Calu3 (cell line): ENCODE results near the gene TMEM106A. TPM values are rescaled to one million over a fixed set of nuclear protein-coding genes. Genes with fewer than 3 reads are reported as not detected.
A peak's percentile ranks its signal among the peaks of the same experiment; 100 is the strongest.
"Not testable (repeated sequence)": the region's sequence is repeated elsewhere in the genome, so short reads cannot be mapped to it uniquely, and the experiment has no call there.

ENCODE experiments used
- BruUV-seq: library from RNA; stranded (reverse); fragments of 400-500 nt; replicated peaks from 2 replicates; lab custom pipeline; 2021; lab: Mats Ljungman, UMichigan
- CTCF ChIA-PET: fragments of 300-600 bp; sonication (Branson Sonifier 250); formaldehyde crosslinking; loops from one replicate; lab custom pipeline; 2022; ENCODE audit warnings: antibody characterized with exemption; lab: Charles Lee
- DNase-seq: peaks from one replicate; pipeline ENCODE4 v3.0.0; 2022
- H3K27ac Mint-ChIP-seq: one replicate; pipeline ENCODE4 v1.8.0; 2022; ENCODE audit warnings: mixed read lengths; ENCODE audit not compliant: unreplicated experiment
- H3K27me3 Mint-ChIP-seq: one replicate; pipeline ENCODE4 v1.8.0; 2022; ENCODE audit warnings: mixed read lengths; ENCODE audit not compliant: unreplicated experiment
- H3K36me3 Mint-ChIP-seq: one replicate; pipeline ENCODE4 v1.8.0; 2022; ENCODE audit warnings: mild to moderate bottlenecking, moderate library complexity, mixed read lengths; ENCODE audit not compliant: insufficient read depth, unreplicated experiment
- H3K4me1 Mint-ChIP-seq: one replicate; pipeline ENCODE4 v1.8.0; 2022; ENCODE audit warnings: mild to moderate bottlenecking, low read depth, mixed read lengths; ENCODE audit not compliant: unreplicated experiment
- H3K4me3 Mint-ChIP-seq: one replicate; pipeline ENCODE4 v1.8.0; 2022; ENCODE audit warnings: mild to moderate bottlenecking, low read depth, moderate library complexity, mixed read lengths; ENCODE audit not compliant: unreplicated experiment
- H3K9me3 Mint-ChIP-seq: one replicate; pipeline ENCODE4 v1.8.0; 2022; ENCODE audit warnings: low read depth, mixed read lengths; ENCODE audit not compliant: unreplicated experiment
- CTCF ChIP-seq: fragments of 200-600 bp; IDR thresholded peaks from one replicate; pipeline ENCODE4 v1.8.0; 2022; ENCODE audit warnings: antibody characterized with exemption; ENCODE audit not compliant: unreplicated experiment
- intact Hi-C: fragments of 100-400 bp; cut with micrococcal nuclease; formaldehyde crosslinking; loops from one replicate; pipeline ENCODE4 v1.10.0; 2022; ENCODE audit not compliant: unreplicated experiment
- total RNA-seq: library from RNA; stranded (reverse); gene quantifications from 2 replicates; pipeline ENCODE4 v1.2.3, GENCODE V29; 2022

The TMEM106A gene
- total RNA-seq, 1 experiment from 2014 or later = 5.2 TPM

- TF ChIP-seq CTCF = no peak
- intact Hi-C loops = no loop called here
- H3K4me1 Mint-ChIP-seq = no peaks in the 10 kb centered on the region
- H3K27ac Mint-ChIP-seq = no peak overlapping the region
- H3K36me3 Mint-ChIP-seq = peaks cover 94% of the 10 kb centered on the region
- H3K4me3 Mint-ChIP-seq = no peak overlapping the region
- BruUV-seq = no TSS peak
- CTCF ChIA-PET = interaction anchor here (0.6 to 1.0 kb wide), 3 partner anchors 109 to 874 kb away, joined by 3 read pairs; no protein-coding TSS in a partner anchor
- DNase-seq = no peak
- no peaks in the 10 kb centered on the region for H3K27me3 Mint-ChIP-seq
- H3K9me3 Mint-ChIP-seq = no peaks in the 10 kb centered on the region
These were observed 11.5 kb upstream of the TMEM106A start for GRCh38 chr17:43200127-43200526.

- CTCF ChIA-PET = interaction anchor here (0.6 to 0.7 kb wide), 2 partner anchors 99 to 193 kb away, joined by 3 read pairs; no protein-coding TSS in a partner anchor
- not testable (repeated sequence) for H3K27ac Mint-ChIP-seq
These were observed 8.7 kb upstream of the TMEM106A start for GRCh38 chr17:43203013-43203412.

DNA sequence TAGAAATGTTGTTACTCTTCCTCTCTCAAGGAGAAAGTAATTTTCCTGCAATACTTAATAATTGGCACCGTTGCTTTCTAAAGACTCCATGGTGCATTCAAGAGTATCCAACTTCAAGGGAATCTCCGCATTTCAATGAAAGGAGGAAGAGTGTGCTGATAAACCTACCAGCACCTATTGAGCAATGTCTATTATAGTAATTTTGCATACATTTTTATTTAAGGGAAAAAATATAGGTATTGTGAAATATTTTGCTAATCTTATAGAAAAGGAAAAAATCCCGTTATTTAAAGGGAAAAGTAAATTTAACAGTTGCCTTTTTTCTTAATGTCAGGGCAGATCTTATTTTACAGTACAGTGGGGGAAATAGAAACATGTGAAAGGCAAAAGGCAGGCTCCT lies 1.1 kb upstream of the TMEM106A start:
- no peak overlapping the region for H3K27ac Mint-ChIP-seq
- H3K27me3 Mint-ChIP-seq = no peaks in the 10 kb centered on the region
- no peaks in the 10 kb centered on the region for H3K9me3 Mint-ChIP-seq
- no TSS peak for BruUV-seq
- intact Hi-C loops = no loop called here
- no peaks in the 10 kb centered on the region for H3K4me1 Mint-ChIP-seq
- H3K36me3 Mint-ChIP-seq = peaks cover 64% of the 10 kb centered on the region
- no peak overlapping the region for H3K4me3 Mint-ChIP-seq
- TF ChIP-seq CTCF = no peak
- CTCF ChIA-PET = no interaction called here
- DNase-seq = no peak

More at GRCh38 chr17:43203013-43203412, 8.7 kb upstream of the TMEM106A start:
- H3K27me3 Mint-ChIP-seq, BruUV-seq, H3K9me3 Mint-ChIP-seq, intact Hi-C loops, H3K4me3 Mint-ChIP-seq, H3K4me1 Mint-ChIP-seq, DNase-seq: not testable (repeated sequence)
- peaks cover 92% of the 10 kb centered on the region for H3K36me3 Mint-ChIP-seq

DNA sequence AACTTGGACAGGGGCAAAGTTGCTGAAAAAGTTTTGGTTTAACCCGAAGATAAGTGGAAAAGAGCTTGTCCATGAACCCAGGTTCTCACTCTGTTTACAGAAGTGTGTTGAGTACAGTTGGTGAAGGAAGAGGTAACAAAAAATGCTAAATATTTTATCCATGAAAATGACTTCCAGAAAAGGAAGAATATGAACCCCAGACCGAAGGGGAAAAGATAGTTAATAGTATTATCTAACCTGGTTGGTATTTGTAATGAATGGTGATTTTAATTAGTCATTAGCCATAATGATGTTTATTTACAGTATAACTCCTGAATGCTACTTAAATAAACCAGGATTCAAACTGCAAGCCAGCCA lies 574 bp upstream of the TMEM106A start:
- no peak for DNase-seq
- BruUV-seq = TSS peak; percentile 71
- no peaks in the 10 kb centered on the region for H3K27me3 Mint-ChIP-seq
- intact Hi-C loops = no loop called here
- no peak for TF ChIP-seq CTCF
- H3K36me3 Mint-ChIP-seq = peaks cover 64% of the 10 kb centered on the region
- CTCF ChIA-PET = no interaction called here
- H3K27ac Mint-ChIP-seq = no peak overlapping the region
- no peaks in the 10 kb centered on the region for H3K9me3 Mint-ChIP-seq
- no peaks in the 10 kb centered on the region for H3K4me1 Mint-ChIP-seq
- H3K4me3 Mint-ChIP-seq = no peak overlapping the region

GRCh38 chr17:43212641-43213490 lies 1.2 kb downstream of the TMEM106A start:
- no TSS peak for BruUV-seq
- no peaks in the 10 kb centered on the region for H3K27me3 Mint-ChIP-seq
- CTCF ChIA-PET = no interaction called here
- H3K9me3 Mint-ChIP-seq = no peaks in the 10 kb centered on the region
- TF ChIP-seq CTCF = no peak
- H3K36me3 Mint-ChIP-seq = peaks cover 61% of the 10 kb centered on the region
- H3K4me3 Mint-ChIP-seq = no peak overlapping the region
- no peak overlapping the region for H3K27ac Mint-ChIP-seq
- intact Hi-C loops = no loop called here
- no peaks in the 10 kb centered on the region for H3K4me1 Mint-ChIP-seq
- DNase-seq = no peak
